Measurements from ENCODE around the gene SLC5A2.

- no peak for TF ChIP-seq CTCF (IDR thresholded peaks at IDR 0.05; ENCODE audit: low read length)
- TF ChIP-seq EZH2phosphoT487 (IDR thresholded peaks at IDR 0.05; ENCODE audit: low read length): no peak
- no peak for TF ChIP-seq EZH2 (optimal IDR thresholded peaks at IDR 0.05; ENCODE audit: low read depth, low read length)
These were observed 45.7 kb downstream of the SLC5A2 start for GRCh38 chr16:31528523-31529107.
